Measurements from ENCODE around the gene PCSK4.
A peak's percentile ranks its signal among the peaks of the same experiment; 100 is the strongest.

Gene PCSK4

DNA sequence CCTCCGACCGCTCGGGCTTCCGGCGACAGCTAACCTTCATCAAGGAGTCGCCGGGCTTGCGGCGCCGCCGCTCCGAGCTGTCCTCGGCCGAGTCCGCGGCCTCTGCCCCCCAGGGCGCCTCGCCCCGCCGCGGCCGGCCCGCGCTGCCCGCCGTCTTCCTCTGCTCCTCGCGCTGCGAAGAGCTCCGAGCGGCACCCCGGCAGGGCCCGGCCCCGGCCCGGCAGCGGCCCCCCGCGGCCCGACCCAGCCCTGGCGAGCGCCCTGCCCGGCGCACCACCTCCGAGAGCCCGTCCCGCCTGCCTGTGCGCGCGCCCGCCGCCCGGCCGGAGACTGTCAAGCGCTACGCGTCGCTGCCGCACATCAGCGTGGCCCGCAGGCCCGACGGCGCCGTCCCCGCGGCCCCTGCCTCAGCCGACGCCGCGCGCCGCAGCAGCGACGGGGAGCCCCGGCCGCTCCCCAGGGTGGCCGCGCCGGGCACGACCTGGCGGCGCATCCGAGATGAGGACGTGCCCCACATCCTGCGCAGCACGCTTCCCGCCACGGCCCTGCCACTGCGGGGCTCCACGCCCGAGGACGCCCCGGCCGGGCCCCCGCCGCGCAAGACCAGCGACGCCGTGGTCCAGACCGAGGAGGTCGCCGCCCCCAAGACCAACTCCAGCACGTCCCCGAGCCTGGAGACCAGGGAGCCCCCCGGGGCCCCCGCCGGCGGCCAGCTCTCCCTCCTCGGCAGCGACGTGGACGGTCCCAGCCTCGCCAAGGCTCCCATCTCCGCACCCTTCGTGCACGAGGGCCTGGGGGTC, 20.7 kb downstream of the PCSK4 start:
- DNase-seq = no peak

DNA sequence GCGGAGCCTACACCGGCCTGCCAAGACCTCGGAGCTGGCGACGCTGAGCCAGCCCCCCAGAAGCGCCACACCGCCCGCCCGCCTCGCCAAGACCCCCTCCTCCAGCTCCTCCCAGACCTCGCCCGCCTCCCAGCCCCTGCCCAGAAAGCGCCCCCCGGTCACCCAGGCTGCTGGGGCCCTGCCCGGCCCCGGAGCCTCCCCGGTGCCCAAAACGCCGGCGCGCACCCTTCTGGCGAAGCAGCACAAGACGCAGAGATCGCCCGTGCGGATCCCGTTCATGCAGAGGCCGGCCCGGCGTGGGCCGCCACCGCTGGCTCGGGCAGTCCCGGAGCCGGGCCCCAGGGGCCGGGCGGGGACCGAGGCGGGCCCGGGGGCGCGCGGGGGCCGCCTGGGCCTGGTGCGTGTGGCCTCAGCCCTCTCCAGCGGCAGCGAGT, 21.3 kb downstream of the PCSK4 start:
- DNase-seq = peak; percentile 55

DNA sequence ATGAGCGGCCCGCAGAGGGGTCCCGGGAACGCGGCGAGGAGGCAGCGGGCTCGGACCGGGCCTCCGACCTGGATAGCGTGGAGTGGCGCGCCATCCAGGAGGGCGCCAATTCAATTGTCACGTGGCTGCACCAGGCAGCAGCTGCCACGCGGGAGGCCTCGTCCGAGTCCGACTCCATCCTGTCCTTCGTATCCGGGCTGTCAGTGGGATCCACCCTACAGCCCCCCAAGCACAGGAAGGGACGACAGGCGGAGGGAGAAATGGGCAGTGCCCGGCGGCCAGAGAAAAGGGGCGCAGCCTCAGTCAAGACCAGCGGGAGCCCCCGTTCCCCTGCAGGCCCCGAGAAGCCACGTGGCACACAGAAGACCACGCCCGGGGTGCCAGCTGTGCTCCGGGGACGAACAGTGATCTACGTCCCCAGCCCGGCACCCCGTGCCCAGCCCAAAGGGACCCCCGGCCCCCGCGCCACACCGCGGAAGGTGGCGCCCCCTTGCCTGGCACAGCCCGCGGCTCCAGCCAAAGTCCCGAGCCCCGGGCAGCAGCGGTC, 21.8 kb downstream of the PCSK4 start:
- no peak for DNase-seq

DNA sequence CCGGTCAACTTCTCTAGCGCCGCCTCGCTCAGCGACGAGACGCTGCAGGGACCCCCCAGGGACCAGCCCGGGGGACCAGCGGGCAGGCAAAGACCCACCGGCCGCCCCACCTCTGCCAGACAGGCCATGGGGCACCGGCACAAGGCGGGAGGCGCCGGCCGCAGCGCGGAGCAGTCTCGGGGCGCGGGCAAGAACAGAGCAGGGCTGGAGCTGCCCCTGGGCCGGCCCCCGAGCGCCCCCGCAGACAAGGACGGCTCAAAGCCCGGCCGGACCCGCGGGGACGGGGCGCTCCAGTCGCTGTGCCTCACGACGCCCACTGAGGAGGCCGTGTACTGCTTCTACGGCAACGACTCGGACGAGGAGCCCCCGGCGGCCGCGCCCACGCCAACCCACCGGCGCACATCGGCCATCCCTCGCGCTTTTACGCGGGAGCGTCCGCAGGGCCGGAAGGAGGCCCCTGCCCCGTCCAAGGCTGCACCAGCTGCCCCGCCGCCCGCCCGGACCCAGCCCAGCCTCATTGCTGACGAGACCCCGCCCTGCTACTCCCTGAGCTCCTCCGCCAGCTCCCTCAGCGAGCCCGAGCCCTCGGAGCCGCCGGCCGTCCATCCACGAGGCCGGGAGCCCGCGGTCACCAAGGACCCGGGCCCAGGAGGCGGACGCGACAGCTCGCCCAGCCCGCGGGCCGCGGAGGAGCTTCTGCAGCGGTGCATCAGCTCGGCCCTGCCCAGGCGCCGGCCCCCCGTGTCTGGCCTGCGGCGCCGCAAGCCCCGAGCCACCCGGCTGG, 22.5 kb downstream of the PCSK4 start:
- no peak for DNase-seq

DNA sequence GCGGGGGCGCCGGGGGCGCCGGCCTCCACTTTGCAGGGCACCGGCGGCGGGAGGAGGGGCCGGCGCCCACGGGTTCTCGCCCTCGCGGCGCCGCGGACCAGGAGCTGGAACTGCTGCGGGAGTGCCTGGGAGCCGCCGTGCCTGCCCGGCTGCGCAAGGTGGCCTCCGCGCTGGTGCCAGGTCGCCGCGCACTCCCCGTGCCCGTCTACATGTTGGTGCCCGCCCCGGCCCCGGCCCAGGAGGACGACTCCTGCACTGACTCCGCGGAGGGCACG, 23.0 kb downstream of the PCSK4 start:
- DNase-seq = no peak

DNA sequence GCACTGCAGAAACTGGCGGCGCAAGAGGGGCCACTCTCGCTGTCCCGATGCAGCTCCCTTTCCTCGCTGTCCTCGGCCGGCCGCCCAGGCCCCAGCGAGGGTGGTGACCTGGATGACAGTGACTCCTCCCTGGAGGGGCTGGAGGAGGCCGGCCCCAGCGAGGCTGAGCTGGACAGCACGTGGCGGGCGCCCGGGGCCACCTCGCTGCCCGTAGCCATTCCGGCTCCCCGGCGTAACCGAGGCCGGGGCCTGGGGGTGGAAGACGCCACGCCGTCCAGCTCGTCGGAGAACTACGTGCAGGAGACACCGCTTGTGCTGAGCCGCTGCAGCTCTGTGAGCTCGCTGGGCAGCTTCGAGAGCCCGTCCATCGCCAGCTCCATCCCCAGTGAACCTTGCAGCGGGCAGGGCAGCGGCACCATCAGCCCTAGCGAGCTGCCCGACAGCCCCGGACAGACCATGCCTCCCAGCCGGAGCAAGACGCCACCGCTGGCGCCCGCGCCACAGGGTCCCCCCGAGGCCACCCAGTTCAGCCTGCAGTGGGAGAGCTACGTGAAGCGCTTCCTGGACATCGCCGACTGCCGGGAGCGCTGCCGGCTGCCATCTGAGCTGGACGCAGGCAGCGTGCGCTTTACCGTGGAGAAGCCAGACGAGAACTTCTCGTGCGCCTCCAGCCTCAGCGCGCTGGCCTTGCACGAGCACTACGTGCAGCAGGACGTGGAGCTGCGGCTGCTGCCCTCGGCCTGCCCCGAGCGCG, 23.5 kb downstream of the PCSK4 start:
- no peak for DNase-seq

DNA sequence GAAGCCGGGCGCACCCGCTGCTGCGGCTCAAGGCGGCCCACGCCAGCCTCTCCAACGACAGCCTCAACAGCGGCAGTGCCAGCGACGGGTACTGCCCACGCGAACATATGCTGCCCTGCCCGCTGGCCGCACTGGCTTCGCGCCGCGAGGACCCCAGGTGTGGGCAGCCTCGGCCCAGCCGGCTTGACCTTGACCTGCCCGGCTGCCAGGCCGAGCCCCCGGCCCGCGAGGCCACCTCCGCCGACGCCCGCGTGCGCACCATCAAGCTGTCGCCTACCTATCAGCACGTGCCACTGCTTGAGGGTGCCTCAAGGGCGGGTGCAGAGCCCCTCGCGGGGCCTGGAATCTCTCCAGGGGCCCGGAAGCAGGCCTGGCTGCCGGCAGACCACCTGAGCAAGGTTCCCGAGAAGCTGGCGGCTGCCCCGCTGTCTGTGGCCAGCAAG, 24.1 kb downstream of the PCSK4 start:
- DNase-seq = no peak

DNA sequence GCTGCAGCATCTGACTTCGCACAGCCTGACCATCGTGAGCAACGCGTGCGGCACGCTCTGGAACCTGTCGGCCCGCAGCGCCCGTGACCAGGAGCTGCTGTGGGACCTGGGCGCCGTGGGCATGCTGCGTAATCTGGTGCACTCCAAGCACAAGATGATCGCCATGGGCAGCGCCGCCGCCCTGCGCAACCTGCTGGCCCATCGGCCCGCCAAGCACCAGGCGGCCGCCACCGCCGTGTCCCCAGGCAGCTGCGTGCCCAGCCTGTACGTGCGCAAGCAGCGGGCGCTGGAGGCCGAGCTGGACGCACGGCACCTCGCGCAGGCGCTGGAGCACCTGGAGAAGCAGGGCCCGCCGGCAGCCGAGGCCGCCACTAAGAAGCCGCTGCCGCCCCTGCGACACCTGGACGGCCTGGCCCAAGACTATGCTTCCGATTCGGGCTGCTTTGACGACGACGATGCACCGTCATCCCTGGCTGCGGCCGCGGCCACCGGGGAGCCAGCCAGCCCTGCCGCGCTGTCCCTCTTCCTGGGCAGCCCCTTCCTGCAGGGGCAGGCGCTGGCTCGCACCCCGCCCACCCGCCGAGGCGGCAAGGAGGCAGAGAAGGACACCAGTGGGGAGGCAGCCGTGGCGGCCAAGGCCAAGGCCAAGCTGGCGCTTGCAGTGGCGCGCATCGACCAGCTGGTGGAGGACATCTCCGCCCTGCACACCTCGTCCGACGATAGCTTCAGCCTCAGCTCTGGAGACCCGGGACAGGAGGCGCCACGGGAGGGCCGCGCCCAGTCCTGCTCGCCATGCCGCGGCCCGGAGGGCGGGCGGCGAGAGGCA, 24.7 kb downstream of the PCSK4 start:
- DNase-seq = peak; percentile 49

DNA sequence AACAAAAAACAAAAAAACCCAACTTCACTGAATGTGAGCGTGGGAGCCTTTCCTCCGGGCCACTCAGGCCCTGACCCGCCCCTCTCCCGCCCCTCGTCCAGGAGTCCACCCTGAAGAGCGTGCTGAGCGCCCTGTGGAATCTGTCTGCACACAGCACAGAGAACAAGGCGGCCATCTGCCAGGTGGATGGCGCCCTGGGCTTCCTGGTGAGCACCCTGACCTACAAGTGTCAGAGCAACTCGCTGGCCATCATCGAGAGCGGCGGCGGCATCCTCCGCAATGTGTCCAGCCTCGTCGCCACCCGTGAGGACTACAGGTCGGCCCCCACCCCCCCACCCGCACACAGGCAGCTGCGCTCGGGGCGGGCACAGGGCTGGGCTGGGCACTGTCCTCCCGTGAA, 28.3 kb downstream of the PCSK4 start:
- DNase-seq = no peak

DNA sequence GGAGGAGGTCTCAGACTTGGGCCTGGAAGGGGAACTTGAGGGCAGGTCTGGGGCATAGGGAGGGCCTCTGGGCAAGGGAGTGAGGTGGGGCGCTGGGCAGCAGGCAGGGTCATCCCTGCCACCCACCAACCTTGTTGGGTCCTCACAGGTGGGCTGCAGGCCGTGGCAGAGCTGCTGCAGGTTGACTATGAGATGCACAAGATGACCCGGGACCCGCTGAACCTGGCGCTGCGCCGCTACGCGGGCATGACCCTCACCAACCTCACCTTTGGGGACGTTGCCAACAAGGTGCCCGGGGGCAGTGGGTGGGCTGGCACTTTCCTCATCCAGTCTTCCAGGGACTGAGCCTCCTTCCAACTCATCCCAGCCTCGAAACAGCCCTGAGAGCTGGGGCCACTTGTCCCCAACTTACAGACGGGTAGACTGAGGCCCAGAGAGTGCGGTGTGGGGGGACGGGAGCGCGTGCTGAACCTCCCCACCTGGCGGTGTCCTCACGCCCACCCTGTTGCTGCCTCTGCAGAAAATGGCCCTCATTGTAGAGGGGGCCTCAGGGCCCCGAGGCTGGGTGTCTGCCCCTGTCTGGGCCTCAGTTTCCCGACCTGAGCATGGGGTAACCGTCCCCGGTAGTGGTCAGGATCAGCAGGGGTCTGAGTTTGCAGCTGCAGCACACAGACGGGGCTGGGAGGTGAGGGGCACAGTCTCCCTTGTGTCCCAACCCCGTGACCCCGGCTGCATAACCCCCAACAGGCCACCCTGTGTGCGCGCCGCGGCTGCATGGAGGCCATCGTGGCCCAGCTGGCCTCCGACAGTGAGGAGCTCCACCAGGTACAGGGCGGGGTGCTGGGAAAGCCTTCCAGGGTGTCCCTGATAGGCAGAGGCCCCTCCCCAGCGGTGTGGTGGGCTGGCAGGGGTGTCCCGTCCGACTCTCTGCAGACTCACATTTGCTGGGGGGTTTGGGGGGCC, 29.8 kb downstream of the PCSK4 start:
- DNase-seq = no peak

DNA sequence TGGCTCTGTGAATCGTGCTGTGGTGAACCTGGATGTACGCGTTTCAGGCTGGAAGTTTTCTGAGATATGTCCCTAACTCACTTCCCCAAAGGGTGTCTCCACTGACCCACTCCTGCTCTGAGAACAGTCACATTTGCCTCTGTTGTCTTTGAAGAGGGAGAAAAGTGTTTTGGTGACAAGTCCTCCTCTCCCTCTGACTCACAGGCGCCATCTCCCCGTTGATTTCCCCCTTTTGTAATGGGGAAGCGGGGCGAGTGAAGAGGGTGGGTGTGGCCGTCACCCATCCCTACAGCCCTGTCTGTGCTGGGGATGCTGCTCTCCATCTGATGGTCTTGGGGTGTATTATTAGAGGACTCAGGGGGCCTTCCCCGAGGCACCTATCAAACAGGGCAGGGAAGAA, 30.7 kb downstream of the PCSK4 start:
- DNase-seq = peak; percentile 67

DNA sequence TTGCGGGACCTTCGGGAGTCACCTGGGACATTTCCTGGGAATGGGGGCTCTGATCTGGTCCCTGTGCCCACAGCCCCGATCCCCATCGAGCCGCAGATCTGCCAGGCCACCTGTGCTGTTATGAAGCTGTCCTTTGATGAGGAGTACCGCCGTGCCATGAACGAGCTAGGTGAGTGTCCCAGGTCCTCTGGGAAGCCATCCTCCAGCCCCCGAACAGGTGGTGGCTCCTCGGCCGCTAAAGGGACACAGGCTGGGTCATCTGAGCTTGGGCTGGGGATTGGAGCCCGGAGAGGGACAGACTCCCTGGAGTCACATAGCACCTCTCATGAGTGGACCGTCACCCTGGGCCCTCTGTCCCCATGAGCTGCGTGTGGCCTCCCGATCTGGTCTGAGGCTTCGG, 32.3 kb downstream of the PCSK4 start:
- DNase-seq = no peak

DNA sequence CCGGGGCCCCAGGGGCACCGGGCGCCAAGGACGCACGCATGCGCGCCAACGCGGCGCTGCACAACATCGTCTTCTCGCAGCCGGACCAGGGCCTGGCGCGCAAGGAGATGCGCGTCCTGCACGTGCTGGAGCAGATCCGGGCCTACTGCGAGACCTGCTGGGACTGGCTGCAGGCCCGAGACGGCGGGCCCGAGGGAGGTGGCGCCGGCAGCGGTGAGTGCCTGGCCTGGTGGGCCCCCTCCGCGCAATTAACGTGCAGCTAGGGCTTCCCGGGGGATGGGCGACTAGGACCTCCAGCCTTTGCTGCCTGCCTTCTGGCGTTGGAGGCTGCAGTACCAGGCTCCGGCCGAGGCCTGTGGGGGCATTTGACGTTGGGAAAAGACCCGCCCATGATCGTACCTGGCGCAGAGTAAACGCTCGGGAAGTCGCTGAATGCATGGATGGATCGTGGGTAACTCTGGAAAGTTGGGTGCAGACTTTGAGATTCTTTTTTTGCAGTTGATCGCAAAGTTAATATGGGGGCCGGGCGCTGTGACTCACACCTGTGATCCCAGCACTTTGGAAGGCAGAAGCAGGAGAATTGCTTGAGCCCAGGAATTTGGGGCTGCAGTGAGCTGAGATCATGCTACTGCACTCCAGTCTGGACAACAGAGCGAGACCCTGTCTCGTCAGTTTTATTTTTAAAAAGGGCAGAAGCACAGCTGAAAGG, 33.0 kb downstream of the PCSK4 start:
- no peak for DNase-seq

DNA sequence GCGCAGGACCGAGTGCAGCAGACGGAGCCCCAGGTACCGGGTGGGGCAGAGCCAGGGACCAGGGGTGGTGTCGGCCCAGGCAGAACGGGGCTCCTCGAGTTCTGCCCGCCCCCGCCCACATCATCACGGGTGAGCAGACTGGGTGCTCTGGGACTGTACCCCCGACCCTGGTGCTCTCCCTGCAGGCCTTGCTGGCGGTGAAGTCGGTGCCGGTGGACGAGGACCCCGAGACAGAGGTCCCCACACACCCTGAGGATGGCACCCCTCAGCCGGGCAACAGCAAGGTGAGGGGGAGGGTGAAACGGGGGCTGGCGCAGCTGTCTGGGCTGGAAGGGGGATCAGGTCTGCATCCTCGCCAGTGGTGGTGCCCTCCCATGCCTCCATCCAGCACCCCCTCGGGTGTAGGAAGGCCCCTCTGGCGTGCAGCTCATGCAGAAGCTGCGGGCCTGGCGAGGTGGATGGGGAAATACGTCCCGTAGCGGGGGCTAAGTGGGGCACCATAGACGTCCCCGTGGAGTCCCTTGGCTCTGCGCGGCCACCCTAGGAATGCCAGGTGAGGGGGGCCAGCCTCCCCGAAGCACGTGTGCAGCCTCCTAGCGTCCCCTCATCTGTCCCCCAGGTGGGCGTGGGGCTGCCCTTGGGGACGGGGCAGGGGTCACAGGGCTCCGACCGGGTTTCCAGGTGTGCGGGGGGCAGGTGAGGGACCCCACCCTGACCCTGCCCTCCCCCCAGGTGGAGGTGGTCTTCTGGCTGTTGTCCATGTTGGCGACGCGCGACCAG, 33.8 kb downstream of the PCSK4 start:
- DNase-seq = no peak

DNA sequence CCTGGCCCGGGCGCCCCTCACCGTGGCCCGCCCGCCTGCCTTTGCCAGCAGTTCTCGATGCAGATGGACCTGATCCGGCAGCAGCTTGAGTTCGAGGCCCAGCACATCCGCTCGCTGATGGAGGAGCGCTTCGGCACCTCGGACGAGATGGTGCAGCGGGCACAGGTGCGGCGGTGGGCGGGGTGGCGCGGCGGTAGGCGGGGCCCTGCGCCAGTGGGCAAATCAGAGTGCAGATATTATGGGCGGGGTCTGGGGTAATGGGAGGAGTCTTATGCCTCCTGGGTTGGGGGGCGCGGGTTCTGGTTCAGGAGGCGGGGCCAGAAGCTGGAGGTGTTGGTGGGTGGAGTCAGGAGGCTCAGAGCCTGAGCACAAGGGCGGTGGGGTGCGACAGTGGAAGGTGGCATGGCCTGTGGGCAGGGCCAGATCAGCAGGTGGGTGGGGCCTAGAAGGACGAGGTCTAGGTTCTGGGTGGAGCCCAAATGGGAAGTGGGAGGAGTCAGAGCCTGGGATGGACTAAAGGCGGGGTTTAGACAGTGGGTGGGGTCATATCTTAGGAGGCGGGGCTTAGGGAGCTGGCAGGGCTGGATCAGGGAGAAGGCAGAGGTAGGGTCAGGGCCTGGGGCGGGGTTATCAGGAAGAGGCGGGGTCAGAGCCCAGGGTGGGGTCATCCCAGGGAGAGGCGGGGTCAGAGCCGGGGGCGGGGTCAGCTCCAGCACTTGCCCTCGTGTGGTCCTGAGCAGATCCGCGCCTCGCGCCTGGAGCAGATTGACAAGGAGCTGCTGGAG, 34.6 kb downstream of the PCSK4 start:
- DNase-seq = peak; percentile 71

DNA sequence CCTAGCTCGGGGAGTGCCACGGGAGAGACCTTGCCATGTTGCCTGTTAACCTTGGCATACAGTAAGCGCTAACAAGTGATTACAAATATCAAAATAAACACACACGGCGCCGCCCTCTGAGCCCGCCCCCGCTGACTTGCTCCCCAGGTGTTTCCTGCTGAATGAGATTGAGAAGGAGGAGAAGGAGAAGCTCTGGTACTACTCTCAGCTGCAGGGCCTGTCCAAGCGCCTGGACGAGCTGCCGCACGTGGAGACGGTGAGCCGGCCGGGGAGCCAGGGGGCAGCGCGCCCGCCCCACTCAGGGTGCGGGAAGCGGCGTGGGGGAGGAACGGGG, 35.2 kb downstream of the PCSK4 start:
- DNase-seq = no peak

DNA sequence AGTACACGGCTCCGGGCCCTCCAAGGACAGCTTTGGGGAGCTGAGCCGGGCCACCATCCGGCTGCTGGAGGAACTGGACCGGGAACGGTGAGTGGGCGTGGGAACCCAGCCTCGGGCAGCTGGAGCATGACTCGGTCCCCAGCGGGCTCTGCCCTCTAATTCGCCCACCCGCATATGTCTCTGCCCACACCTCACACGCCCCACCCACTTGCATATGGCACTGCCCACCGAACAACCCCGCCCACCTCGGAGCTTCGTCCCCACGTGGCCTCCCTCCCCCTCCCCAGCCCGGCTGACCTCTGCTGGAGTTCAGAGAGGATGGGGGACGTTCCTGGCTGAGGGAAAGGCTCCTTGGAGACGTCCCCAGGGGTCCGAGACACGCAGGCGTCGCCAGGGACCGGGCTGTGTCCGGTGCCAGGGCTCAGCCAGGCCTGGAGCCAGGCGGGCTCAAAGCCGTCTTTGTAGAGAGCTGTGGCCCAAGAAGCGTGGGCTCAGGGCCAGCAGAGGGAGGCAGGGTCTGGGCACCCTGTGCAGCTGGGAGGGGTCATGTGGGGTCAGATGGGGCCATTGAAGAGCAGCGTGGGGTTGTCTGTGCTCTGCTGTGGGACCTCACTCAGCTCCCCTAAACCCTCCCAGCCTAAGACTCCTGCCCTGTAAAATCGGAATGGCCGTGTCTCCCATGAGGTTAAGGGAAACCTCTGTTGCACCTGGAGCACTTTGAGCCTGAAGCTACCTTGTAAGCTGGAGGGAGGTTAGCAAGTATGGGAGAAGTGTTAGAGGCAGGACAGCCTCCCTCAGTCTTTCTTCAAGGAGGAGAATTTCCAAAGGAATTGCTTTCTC, 36.4 kb downstream of the PCSK4 start:
- DNase-seq = peak; percentile 28
